ENCODE measurements around the gene SDF4.
A peak's percentile ranks its signal among the peaks of the same experiment; 100 is the strongest.

Gene SDF4

GRCh38 chr1:1231400-1232207, at the start of gene SDF4:
Gene SDF4, minus strand, starts transcription at chr1:1232001. Its CDS starts 3,229 bp downstream, at chr1:1228772.
- H3K9me3 ChIP-seq (ENCODE audit: control insufficient read depth in 1 of 2, low read length in 2 of 2) = no peaks in the 10 kb centered on the region
- peak within 1 kb of the TSS; percentile 82 to 98 for H3K4me3 ChIP-seq (ENCODE audit: low read depth in 1 of 2, low read length in 2 of 2)
- H3K27me3 ChIP-seq (ENCODE audit: low read depth, low read length) = no peaks in the 10 kb centered on the region
- H3K4me1 ChIP-seq (ENCODE audit: control insufficient read depth in 1 of 2, insufficient read depth in 2 of 2, low read length in 2 of 2) = peaks cover 0 to 32% of the 10 kb centered on the region in 2 donors
- H3K36me3 ChIP-seq (ENCODE audit: control insufficient read depth in 1 of 2, insufficient read depth in 2 of 2, low read length in 2 of 2) = peaks cover 9 to 29% of the 10 kb centered on the region in 2 donors
- peak within 1 kb of the TSS; percentile 79 for H3K27ac ChIP-seq (ENCODE audit: low read length)

DNA sequence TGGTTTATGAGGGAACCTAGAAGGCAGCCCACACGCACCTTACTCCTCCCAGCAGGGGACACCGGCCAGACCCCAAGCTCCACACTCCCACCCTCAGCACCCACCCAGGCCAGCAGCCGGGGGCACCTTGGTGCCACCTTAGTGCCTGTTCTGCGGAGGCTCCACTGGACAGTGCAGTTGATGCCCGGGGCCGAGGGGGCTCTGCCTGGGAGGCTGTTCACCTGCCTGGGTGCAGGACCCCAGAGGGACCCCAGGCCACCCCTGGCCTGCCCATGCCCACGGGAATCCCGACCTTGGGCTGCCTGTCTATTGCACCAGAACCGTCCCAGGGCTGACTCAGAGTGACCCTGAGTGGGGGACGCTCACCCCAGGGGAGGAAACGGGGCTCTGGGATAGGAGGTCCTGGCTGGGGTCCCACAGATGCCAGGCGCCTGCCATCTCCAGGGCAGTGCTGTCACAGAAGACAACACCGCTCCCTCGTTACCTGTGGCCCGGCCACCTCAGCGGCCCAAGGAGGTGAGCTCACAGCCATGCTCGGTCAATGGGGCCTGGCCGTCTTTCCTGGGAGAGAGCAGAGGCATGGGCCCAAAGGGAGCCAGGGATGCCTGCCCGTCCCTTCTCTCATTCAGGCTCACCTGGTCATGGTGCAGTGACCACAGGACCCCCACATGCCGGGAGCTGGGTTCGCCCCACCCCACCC, 49.1 kb upstream of the SDF4 start:
- no peak overlapping the region for H3K27ac ChIP-seq (ENCODE audit: low read length)
- no peaks in the 10 kb centered on the region for H3K36me3 ChIP-seq (ENCODE audit: control insufficient read depth in 1 of 2, insufficient read depth in 2 of 2, low read length in 2 of 2)
- no peaks in the 10 kb centered on the region for H3K27me3 ChIP-seq (ENCODE audit: low read depth, low read length)
- no peaks in the 10 kb centered on the region for H3K4me1 ChIP-seq (ENCODE audit: control insufficient read depth in 1 of 2, insufficient read depth in 2 of 2, low read length in 2 of 2)
- H3K9me3 ChIP-seq (ENCODE audit: control insufficient read depth in 1 of 2, low read length in 2 of 2) = no peaks in the 10 kb centered on the region
- no peak overlapping the region for H3K4me3 ChIP-seq (ENCODE audit: low read depth in 1 of 2, low read length in 2 of 2)

DNA sequence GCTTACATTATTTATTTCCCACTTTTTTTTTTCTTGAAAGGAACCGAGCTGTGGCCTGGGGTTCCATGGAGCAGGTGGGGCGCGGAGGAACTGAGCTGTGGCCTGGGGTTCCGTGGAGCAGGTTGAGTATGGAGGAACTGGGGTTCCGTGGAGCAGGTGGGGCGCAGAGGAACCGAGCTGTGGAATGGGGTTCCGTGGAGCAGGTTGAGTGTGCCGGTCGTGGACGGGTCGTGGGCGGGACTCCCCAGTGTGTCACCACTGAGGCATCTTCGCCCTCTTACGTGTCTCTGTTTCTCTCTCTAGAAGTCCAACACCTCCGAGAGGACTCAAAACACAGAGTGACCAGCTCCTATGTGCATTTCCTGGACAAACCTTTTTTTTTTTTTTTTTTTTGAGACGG, 47.2 kb upstream of the SDF4 start:
- peaks cover 0 to 7% of the 10 kb centered on the region in 2 donors for H3K4me1 ChIP-seq (ENCODE audit: control insufficient read depth in 1 of 2, insufficient read depth in 2 of 2, low read length in 2 of 2)
- no peaks in the 10 kb centered on the region for H3K9me3 ChIP-seq (ENCODE audit: control insufficient read depth in 1 of 2, low read length in 2 of 2)
- H3K27ac ChIP-seq (ENCODE audit: low read length) = no peak overlapping the region
- no peaks in the 10 kb centered on the region for H3K27me3 ChIP-seq (ENCODE audit: low read depth, low read length)
- no peaks in the 10 kb centered on the region for H3K36me3 ChIP-seq (ENCODE audit: control insufficient read depth in 1 of 2, insufficient read depth in 2 of 2, low read length in 2 of 2)
- H3K4me3 ChIP-seq (ENCODE audit: low read depth in 1 of 2, low read length in 2 of 2) = no peak overlapping the region

DNA sequence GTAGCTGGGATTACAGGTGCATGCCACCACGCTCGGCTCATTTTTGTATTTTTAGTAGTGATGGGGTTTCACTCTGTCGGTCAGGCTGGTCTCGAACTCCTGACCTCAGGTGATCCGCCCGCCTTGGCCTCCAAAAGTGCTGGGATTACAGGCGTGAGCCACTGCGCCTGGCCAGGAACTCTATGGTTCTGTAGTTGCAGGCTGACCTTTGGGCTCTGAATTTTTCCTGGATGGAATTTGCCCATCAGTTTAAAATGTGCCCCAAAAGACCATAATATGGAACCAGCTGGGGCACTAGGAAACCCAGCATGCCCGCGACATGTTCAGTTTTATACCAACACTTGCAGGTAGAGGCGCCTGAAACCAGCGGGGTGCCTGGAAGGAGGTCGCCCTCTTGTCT, 46.8 kb upstream of the SDF4 start:
- H3K4me1 ChIP-seq (ENCODE audit: control insufficient read depth in 1 of 2, insufficient read depth in 2 of 2, low read length in 2 of 2) = peaks cover 0 to 7% of the 10 kb centered on the region in 2 donors
- no peak overlapping the region for H3K27ac ChIP-seq (ENCODE audit: low read length)
- H3K9me3 ChIP-seq (ENCODE audit: control insufficient read depth in 1 of 2, low read length in 2 of 2) = no peaks in the 10 kb centered on the region
- no peak overlapping the region for H3K4me3 ChIP-seq (ENCODE audit: low read depth in 1 of 2, low read length in 2 of 2)
- no peaks in the 10 kb centered on the region for H3K27me3 ChIP-seq (ENCODE audit: low read depth, low read length)
- H3K36me3 ChIP-seq (ENCODE audit: control insufficient read depth in 1 of 2, insufficient read depth in 2 of 2, low read length in 2 of 2) = no peaks in the 10 kb centered on the region

GRCh38 chr1:1275836-1276235, 44.0 kb upstream of the SDF4 start:
- H3K36me3 ChIP-seq (ENCODE audit: control insufficient read depth in 1 of 2, insufficient read depth in 2 of 2, low read length in 2 of 2) = no peaks in the 10 kb centered on the region
- no peak overlapping the region for H3K27ac ChIP-seq (ENCODE audit: low read length)
- peaks cover 15 to 29% of the 10 kb centered on the region in 2 donors for H3K4me1 ChIP-seq (ENCODE audit: control insufficient read depth in 1 of 2, insufficient read depth in 2 of 2, low read length in 2 of 2)
- H3K27me3 ChIP-seq (ENCODE audit: low read depth, low read length) = no peaks in the 10 kb centered on the region
- H3K4me3 ChIP-seq (ENCODE audit: low read depth in 1 of 2, low read length in 2 of 2) = no peak overlapping the region
- no peaks in the 10 kb centered on the region for H3K9me3 ChIP-seq (ENCODE audit: control insufficient read depth in 1 of 2, low read length in 2 of 2)

- H3K4me1 ChIP-seq (ENCODE audit: control insufficient read depth in 1 of 2, insufficient read depth in 2 of 2, low read length in 2 of 2) = peaks cover 19 to 36% of the 10 kb centered on the region in 2 donors
- H3K27ac ChIP-seq (ENCODE audit: low read length) = no peak overlapping the region
- no peaks in the 10 kb centered on the region for H3K36me3 ChIP-seq (ENCODE audit: control insufficient read depth in 1 of 2, insufficient read depth in 2 of 2, low read length in 2 of 2)
- H3K4me3 ChIP-seq (ENCODE audit: low read depth in 1 of 2, low read length in 2 of 2) = peak overlapping the region in 1 of 2 donors; percentile 97
- H3K9me3 ChIP-seq (ENCODE audit: control insufficient read depth in 1 of 2, low read length in 2 of 2) = no peaks in the 10 kb centered on the region
- H3K27me3 ChIP-seq (ENCODE audit: low read depth, low read length) = no peaks in the 10 kb centered on the region
These were observed 43.2 kb upstream of the SDF4 start for GRCh38 chr1:1274931-1275431.

- H3K4me1 ChIP-seq (ENCODE audit: control insufficient read depth in 1 of 2, insufficient read depth in 2 of 2, low read length in 2 of 2) = peaks cover 19 to 36% of the 10 kb centered on the region in 2 donors
These were observed 42.6 kb upstream of the SDF4 start for GRCh38 chr1:1274299-1274930.

GRCh38 chr1:1273512-1274298, 41.9 kb upstream of the SDF4 start, which contains the start of gene UBE2J2:
Gene UBE2J2, minus strand, starts transcription at chr1:1273854. Its CDS starts 5,862 bp downstream, at chr1:1267992.
- Histone ChIP-seq H3K27me3 (ENCODE audit: low read depth, low read length) (no peaks in the 10 kb centered on the region), H3K9me3 (ENCODE audit: control insufficient read depth in 1 of 2, low read length in 2 of 2) (no peaks in the 10 kb centered on the region), H3K4me3 (ENCODE audit: low read depth in 1 of 2, low read length in 2 of 2) (peak within 1 kb of the TSS; percentile 78 to 97), H3K36me3 (ENCODE audit: control insufficient read depth in 1 of 2, insufficient read depth in 2 of 2, low read length in 2 of 2) (no peaks in the 10 kb centered on the region), H3K27ac (ENCODE audit: low read length) (peak within 1 kb of the TSS; percentile 69), H3K4me1 (ENCODE audit: control insufficient read depth in 1 of 2, insufficient read depth in 2 of 2, low read length in 2 of 2) (peaks cover 19 to 36% of the 10 kb centered on the region in 2 donors)

More at GRCh38 chr1:1274299-1274930, 42.6 kb upstream of the SDF4 start:
- Histone ChIP-seq H3K4me3 (ENCODE audit: low read depth in 1 of 2, low read length in 2 of 2) (peak overlapping the region; percentile 53 to 97), H3K27me3 (ENCODE audit: low read depth, low read length) (no peaks in the 10 kb centered on the region), H3K27ac (ENCODE audit: low read length) (no peak overlapping the region), H3K9me3 (ENCODE audit: control insufficient read depth in 1 of 2, low read length in 2 of 2) (no peaks in the 10 kb centered on the region), H3K36me3 (ENCODE audit: control insufficient read depth in 1 of 2, insufficient read depth in 2 of 2, low read length in 2 of 2) (no peaks in the 10 kb centered on the region)

GRCh38 chr1:1273209-1273511, 41.4 kb upstream of the SDF4 start:
- no peaks in the 10 kb centered on the region for H3K9me3 ChIP-seq (ENCODE audit: control insufficient read depth in 1 of 2, low read length in 2 of 2)
- H3K4me3 ChIP-seq (ENCODE audit: low read depth in 1 of 2, low read length in 2 of 2) = peak overlapping the region; percentile 78 to 97
- peaks cover 19 to 36% of the 10 kb centered on the region in 2 donors for H3K4me1 ChIP-seq (ENCODE audit: control insufficient read depth in 1 of 2, insufficient read depth in 2 of 2, low read length in 2 of 2)
- peak overlapping the region; percentile 69 for H3K27ac ChIP-seq (ENCODE audit: low read length)
- no peaks in the 10 kb centered on the region for H3K36me3 ChIP-seq (ENCODE audit: control insufficient read depth in 1 of 2, insufficient read depth in 2 of 2, low read length in 2 of 2)
- H3K27me3 ChIP-seq (ENCODE audit: low read depth, low read length) = no peaks in the 10 kb centered on the region

GRCh38 chr1:1272341-1273208, 40.8 kb upstream of the SDF4 start:
- Histone ChIP-seq H3K4me3 (ENCODE audit: low read depth in 1 of 2, low read length in 2 of 2) (peak overlapping the region; percentile 78 to 97), H3K27ac (ENCODE audit: low read length) (peak overlapping the region; percentile 69), H3K9me3 (ENCODE audit: control insufficient read depth in 1 of 2, low read length in 2 of 2) (no peaks in the 10 kb centered on the region), H3K27me3 (ENCODE audit: low read depth, low read length) (no peaks in the 10 kb centered on the region), H3K36me3 (ENCODE audit: control insufficient read depth in 1 of 2, insufficient read depth in 2 of 2, low read length in 2 of 2) (peaks cover 1 to 2% of the 10 kb centered on the region in 2 donors), H3K4me1 (ENCODE audit: control insufficient read depth in 1 of 2, insufficient read depth in 2 of 2, low read length in 2 of 2) (peaks cover 19 to 36% of the 10 kb centered on the region in 2 donors)
